Measurements from ENCODE around the gene KLHDC10.

Gene KLHDC10

DNA sequence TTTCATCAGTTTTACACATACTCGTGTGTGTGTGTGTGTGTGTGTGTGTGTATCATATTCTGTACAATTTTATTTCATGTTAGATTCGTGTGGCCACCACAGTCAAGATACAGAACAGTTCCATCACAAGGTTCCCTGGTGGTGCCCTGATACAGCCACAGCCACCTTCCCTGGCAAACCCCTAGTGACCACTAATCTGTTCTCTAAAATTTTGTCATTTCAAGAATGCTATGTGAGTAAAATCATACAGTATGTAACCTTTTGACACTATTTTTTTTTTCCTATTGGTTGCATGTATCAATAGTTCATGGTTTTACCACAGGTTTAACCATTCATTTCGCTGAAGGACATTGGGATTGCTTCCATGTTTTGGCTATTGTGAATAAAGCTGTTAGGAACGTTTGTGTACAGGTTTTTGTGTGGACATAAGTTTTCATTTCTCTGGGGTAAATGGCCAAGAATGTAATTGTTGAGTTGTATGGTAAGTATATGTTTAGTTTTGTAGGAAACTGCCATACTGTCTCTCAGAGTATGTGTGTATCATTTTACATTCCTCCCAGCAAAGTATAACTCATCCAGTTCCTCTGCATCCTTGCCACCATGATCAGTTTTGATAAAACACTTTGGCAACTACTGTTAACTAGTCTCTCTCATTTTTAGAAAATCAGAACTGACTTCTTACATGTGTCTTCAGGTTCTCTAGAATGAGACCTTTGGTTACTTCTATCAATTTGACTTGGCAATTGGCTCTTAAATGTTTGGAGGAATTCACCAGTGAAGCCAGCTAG lies 20.6 kb downstream of the KLHDC10 start:
- Histone ChIP-seq H3K9ac (no peak overlapping the region), H3K4me1 (ENCODE audit: low read depth, poor library complexity, severe bottlenecking) (no peaks in the 10 kb centered on the region), H3K36me3 (ENCODE audit: insufficient read depth) (no peaks in the 10 kb centered on the region), H3K27ac (no peak overlapping the region), H3K4me2 (no peak overlapping the region), H3K27me3 (ENCODE audit: insufficient read depth, low read depth) (no peaks in the 10 kb centered on the region), H4K20me1 (ENCODE audit: insufficient read depth) (no peaks in the 10 kb centered on the region), H3K79me2 (ENCODE audit: insufficient read depth, low read depth) (peaks cover 29% of the 10 kb centered on the region), H2AFZ (ENCODE audit: low read depth) (no peak overlapping the region), H3K4me3 (IDR thresholded peaks at IDR 0.05; ENCODE audit: insufficient read depth, low read depth, low read length) (no peak overlapping the region)
- TF ChIP-seq, protein P1, sequence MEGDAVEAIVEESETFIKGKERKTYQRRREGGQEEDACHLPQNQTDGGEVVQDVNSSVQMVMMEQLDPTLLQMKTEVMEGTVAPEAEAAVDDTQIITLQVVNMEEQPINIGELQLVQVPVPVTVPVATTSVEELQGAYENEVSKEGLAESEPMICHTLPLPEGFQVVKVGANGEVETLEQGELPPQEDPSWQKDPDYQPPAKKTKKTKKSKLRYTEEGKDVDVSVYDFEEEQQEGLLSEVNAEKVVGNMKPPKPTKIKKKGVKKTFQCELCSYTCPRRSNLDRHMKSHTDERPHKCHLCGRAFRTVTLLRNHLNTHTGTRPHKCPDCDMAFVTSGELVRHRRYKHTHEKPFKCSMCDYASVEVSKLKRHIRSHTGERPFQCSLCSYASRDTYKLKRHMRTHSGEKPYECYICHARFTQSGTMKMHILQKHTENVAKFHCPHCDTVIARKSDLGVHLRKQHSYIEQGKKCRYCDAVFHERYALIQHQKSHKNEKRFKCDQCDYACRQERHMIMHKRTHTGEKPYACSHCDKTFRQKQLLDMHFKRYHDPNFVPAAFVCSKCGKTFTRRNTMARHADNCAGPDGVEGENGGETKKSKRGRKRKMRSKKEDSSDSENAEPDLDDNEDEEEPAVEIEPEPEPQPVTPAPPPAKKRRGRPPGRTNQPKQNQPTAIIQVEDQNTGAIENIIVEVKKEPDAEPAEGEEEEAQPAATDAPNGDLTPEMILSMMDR (conservative IDR thresholded peaks at IDR 0.05; ENCODE audit: low read depth, low read length): no peak

DNA sequence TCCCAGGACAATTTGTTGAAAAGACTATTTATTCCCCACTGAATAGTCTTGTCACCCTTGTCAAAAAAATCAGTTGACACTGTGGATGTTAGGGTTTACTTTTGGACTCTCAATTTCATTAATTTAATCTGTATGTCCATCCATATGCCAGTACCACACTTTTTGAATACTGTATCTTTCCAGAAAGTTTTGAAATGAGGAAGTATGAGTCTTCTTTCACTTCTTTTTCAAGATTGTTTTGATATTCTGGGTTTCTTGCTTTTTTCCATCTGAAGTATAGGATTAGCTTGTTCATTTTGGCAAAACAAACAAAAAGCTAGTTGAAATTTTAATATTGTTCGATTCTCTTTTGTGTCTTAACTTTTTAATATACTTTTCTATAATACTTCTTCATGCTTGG lies 21.7 kb downstream of the KLHDC10 start:
- Histone ChIP-seq H3K36me3 (ENCODE audit: insufficient read depth) (no peaks in the 10 kb centered on the region), H3K4me2 (no peak overlapping the region), H3K79me2 (ENCODE audit: insufficient read depth, low read depth) (peaks cover 24% of the 10 kb centered on the region), H3K9ac (no peak overlapping the region), H4K20me1 (ENCODE audit: insufficient read depth) (no peaks in the 10 kb centered on the region), H2AFZ (ENCODE audit: low read depth) (no peak overlapping the region), H3K27me3 (ENCODE audit: insufficient read depth, low read depth) (no peaks in the 10 kb centered on the region), H3K4me1 (ENCODE audit: low read depth, poor library complexity, severe bottlenecking) (no peaks in the 10 kb centered on the region), H3K4me3 (IDR thresholded peaks at IDR 0.05; ENCODE audit: insufficient read depth, low read depth, low read length) (no peak overlapping the region), H3K27ac (no peak overlapping the region)
- TF ChIP-seq, protein P1 (conservative IDR thresholded peaks at IDR 0.05; ENCODE audit: low read depth, low read length): no peak

DNA sequence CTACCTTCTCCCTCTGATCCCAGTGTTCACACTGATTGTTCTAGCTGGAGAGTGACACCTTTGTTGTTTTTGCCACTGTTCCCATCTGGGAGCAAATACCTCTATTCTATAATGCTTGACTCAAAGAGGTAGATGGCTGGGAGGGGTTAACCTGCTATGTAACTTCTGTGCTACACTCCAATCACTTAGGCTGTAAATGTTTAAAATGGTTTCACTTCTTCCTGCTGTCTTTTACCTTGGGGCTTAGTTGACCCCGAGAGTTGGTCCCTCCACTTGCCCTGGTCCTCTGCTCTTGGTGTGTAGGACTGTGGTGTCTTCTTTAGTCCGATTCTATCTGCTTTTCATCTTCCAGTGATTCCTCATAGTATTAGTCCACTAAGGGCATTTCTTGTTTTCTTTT lies 22.3 kb downstream of the KLHDC10 start:
- no peak overlapping the region for H3K27ac ChIP-seq
- H3K36me3 ChIP-seq (ENCODE audit: insufficient read depth): no peaks in the 10 kb centered on the region
- H3K4me2 ChIP-seq: no peak overlapping the region
- TF ChIP-seq, protein P1 (conservative IDR thresholded peaks at IDR 0.05; ENCODE audit: low read depth, low read length): no peak
- H3K4me3 ChIP-seq (IDR thresholded peaks at IDR 0.05; ENCODE audit: insufficient read depth, low read depth, low read length): no peak overlapping the region
- H3K79me2 ChIP-seq (ENCODE audit: insufficient read depth, low read depth): peaks cover 19% of the 10 kb centered on the region
- no peak overlapping the region for H2AFZ ChIP-seq (ENCODE audit: low read depth)
- H3K4me1 ChIP-seq (ENCODE audit: low read depth, poor library complexity, severe bottlenecking): no peaks in the 10 kb centered on the region
- H4K20me1 ChIP-seq (ENCODE audit: insufficient read depth): no peaks in the 10 kb centered on the region
- H3K27me3 ChIP-seq (ENCODE audit: insufficient read depth, low read depth): no peaks in the 10 kb centered on the region
- H3K9ac ChIP-seq: no peak overlapping the region

DNA sequence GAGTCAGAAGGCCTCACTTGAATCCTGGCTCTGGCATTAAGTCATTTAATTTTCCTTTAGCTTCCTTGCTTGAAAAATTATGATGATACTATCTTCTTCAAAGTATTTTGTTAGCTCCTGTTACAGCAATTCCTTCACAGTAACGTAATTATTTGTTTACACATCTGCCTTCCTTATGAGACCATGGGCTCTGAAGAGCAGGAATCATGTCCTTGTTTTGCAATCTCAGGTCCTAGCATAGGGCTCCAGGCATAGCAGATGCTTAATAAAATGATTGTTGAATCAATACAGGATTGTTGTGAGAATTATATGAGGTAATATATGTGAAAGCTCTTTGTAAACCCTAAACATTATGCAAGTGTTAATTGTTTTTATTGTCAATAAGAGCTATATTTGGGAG lies 25.5 kb downstream of the KLHDC10 start:
- H3K36me3 ChIP-seq (ENCODE audit: insufficient read depth): no peaks in the 10 kb centered on the region
- H3K9ac ChIP-seq: no peak overlapping the region
- no peaks in the 10 kb centered on the region for H3K27me3 ChIP-seq (ENCODE audit: insufficient read depth, low read depth)
- H3K4me1 ChIP-seq (ENCODE audit: low read depth, poor library complexity, severe bottlenecking): no peaks in the 10 kb centered on the region
- H3K4me2 ChIP-seq: no peak overlapping the region
- H3K27ac ChIP-seq: no peak overlapping the region
- H3K4me3 ChIP-seq (IDR thresholded peaks at IDR 0.05; ENCODE audit: insufficient read depth, low read depth, low read length): no peak overlapping the region
- TF ChIP-seq, protein P1 (conservative IDR thresholded peaks at IDR 0.05; ENCODE audit: low read depth, low read length): no peak
- peaks cover 18% of the 10 kb centered on the region for H3K79me2 ChIP-seq (ENCODE audit: insufficient read depth, low read depth)
- no peaks in the 10 kb centered on the region for H4K20me1 ChIP-seq (ENCODE audit: insufficient read depth)
- H2AFZ ChIP-seq (ENCODE audit: low read depth): no peak overlapping the region
